ENCODE measurements around the gene UBE2J1.

UBE2J1 gene

GRCh38 chr6:89298680-89299465 lies 53.6 kb downstream of the UBE2J1 start (continued):
- TF ChIP-seq, protein P1, sequence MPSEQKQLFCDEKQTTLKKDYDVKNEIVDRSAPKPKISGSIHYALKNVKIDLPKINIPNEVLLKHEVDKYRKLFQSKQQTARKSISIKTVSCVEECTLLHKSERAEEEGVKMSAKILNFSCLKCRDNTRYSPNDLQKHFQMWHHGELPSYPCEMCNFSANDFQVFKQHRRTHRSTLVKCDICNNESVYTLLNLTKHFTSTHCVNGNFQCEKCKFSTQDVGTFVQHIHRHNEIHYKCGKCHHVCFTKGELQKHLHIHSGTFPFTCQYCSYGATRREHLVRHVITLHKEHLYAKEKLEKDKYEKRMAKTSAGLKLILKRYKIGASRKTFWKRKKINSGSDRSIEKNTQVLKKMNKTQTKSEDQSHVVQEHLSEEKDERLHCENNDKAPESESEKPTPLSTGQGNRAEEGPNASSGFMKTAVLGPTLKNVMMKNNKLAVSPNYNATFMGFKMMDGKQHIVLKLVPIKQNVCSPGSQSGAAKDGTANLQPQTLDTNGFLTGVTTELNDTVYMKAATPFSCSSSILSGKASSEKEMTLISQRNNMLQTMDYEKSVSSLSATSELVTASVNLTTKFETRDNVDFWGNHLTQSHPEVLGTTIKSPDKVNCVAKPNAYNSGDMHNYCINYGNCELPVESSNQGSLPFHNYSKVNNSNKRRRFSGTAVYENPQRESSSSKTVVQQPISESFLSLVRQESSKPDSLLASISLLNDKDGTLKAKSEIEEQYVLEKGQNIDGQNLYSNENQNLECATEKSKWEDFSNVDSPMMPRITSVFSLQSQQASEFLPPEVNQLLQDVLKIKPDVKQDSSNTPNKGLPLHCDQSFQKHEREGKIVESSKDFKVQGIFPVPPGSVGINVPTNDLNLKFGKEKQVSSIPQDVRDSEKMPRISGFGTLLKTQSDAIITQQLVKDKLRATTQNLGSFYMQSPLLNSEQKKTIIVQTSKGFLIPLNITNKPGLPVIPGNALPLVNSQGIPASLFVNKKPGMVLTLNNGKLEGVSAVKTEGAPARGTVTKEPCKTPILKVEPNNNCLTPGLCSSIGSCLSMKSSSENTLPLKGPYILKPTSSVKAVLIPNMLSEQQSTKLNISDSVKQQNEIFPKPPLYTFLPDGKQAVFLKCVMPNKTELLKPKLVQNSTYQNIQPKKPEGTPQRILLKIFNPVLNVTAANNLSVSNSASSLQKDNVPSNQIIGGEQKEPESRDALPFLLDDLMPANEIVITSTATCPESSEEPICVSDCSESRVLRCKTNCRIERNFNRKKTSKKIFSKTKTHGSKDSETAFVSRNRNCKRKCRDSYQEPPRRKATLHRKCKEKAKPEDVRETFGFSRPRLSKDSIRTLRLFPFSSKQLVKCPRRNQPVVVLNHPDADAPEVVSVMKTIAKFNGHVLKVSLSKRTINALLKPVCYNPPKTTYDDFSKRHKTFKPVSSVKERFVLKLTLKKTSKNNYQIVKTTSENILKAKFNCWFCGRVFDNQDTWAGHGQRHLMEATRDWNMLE (tag by site-specific recombination; conservative IDR thresholded peaks at IDR 0.05; ENCODE audit: low read depth) = 0 out of 2 replicates have a peak, but pooled peaks have one; percentile 27
- TF ChIP-seq KLF1 (tag by site-specific recombination; IDR thresholded peaks at IDR 0.05) = peak; percentile 95
- no peak for TF ChIP-seq ZNF544 (tag by site-specific recombination; IDR thresholded peaks at IDR 0.05)
- TF ChIP-seq ZBTB21 (tag by site-specific recombination; IDR thresholded peaks at IDR 0.05) = no peak

DNA sequence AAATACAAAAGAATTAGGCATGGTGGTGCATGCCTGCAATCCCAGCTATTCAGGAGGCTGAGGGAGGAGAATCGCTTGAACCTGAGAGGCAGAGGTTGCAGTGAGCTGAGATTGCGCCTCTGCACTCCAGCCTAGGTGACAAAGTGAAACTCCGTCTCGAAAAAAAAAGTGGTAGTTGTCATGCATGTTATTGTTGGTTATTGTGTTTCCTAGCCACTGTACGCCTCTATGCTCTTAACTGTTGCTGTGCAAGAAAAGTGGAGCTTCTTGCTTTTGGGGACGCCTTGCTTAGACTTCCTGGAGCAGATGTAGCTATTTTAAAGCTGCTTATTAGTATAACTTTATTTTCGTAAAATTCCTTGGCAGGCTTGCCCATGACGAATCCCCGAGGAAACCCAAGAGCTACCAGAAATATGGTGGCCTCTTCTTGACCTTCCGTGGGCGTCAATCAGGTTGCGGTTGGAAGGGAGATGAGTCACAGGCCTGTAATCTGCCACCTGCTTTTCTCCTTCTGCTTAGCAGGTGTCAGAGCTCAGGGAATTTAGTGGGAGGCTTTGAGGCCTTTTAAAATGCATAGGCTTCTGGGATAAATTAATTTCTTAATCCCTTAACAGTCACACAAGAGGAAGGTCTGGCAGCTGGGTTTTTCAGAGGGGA lies 54.7 kb downstream of the UBE2J1 start:
- H3K4me3 ChIP-seq (ENCODE audit: low read depth, low read length) = peak overlapping the region; percentile 17
- ChIA-PET POLR2A (interaction anchor here (0.9 to 2.1 kb wide), 9 partner anchors 11 to 334 kb away, joined by 3 to 16 read pairs (median 4); partner anchors contain the start of genes PM20D2, PNRC1, RNGTT and RRAGD), CTCF (interaction anchor here (0.6 to 2.4 kb wide), 11 partner anchors 9 to 186 kb away, joined by 3 to 7 read pairs (median 5); no protein-coding TSS in a partner anchor)
- no peaks in the 10 kb centered on the region for H3K9me3 ChIP-seq (ENCODE audit: control insufficient read depth, insufficient read depth, low read depth, low read length)
- peaks cover 17% of the 10 kb centered on the region; the same call in 1 of the 2 replicates for H3K4me1 ChIP-seq (ENCODE audit: control insufficient read depth, insufficient read depth, low read length)
- H3K27ac ChIP-seq (ENCODE audit: extremely low read depth, low read depth, low read length) = peak overlapping the region; percentile 78; the same call in 1 of the 2 replicates
- H3K36me3 ChIP-seq (ENCODE audit: control insufficient read depth in 2 of 2, insufficient read depth in 1 of 2, low read length in 2 of 2) = no peaks in the 10 kb centered on the region
- TF ChIP-seq ZNF239 (tag by site-specific recombination; IDR thresholded peaks at IDR 0.05) (no peak), ZBTB8A (tag by site-specific recombination; IDR thresholded peaks at IDR 0.05) (no peak), ZNF501 (tag by site-specific recombination; IDR thresholded peaks at IDR 0.05) (0 out of 2 replicates have a peak, but pooled peaks have one; percentile 16), KLF9 (tag by site-specific recombination; IDR thresholded peaks at IDR 0.05; ENCODE audit: low read depth) (0 out of 2 replicates have a peak, but pooled peaks have one; percentile 36), ZNF626 (tag by site-specific recombination; IDR thresholded peaks at IDR 0.05) (0 out of 2 replicates have a peak, but pooled peaks have one; percentile 38), KLF8 (tag by site-specific recombination; IDR thresholded peaks at IDR 0.05) (peak; percentile 74), ZNF558 (tag by site-specific recombination; IDR thresholded peaks at IDR 0.05) (no peak), GLIS1 (tag by site-specific recombination; IDR thresholded peaks at IDR 0.05) (peak; percentile 31; the same call in 1 of the 2 replicates), EGR2 (tag by site-specific recombination; IDR thresholded peaks at IDR 0.05; ENCODE audit: low read depth) (peak; percentile 86), TCF7L2 (IDR thresholded peaks at IDR 0.05; ENCODE audit: borderline replicate concordance, low read depth, low read length) (no peak), ZNF571 (tag by site-specific recombination; IDR thresholded peaks at IDR 0.05) (no peak), ZBTB48 (tag by site-specific recombination; IDR thresholded peaks at IDR 0.05) (no peak), ZNF776 (tag by site-specific recombination; IDR thresholded peaks at IDR 0.05; ENCODE audit: borderline replicate concordance) (no peak), ZNF184 (tag by site-specific recombination; IDR thresholded peaks at IDR 0.05) (peak; percentile 69; the same call in 1 of the 2 replicates), KLF17 (tag by site-specific recombination; IDR thresholded peaks at IDR 0.05) (peak; percentile 62; the same call in 1 of the 2 replicates), ZBTB1 (tag by site-specific recombination; IDR thresholded peaks at IDR 0.05) (no peak), BCL11A (tag by site-specific recombination; IDR thresholded peaks at IDR 0.05; ENCODE audit: low read depth) (0 out of 2 replicates have a peak, but pooled peaks have one; percentile 20), OSR2 (tag by site-specific recombination; IDR thresholded peaks at IDR 0.05) (peak; percentile 99)
- TF ChIP-seq, protein P2, sequence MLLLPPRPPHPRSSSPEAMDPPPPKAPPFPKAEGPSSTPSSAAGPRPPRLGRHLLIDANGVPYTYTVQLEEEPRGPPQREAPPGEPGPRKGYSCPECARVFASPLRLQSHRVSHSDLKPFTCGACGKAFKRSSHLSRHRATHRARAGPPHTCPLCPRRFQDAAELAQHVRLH (tag by site-specific recombination; IDR thresholded peaks at IDR 0.05) = 0 out of 2 replicates have a peak, but pooled peaks have one; percentile 48
- TF ChIP-seq, protein P1 (tag by site-specific recombination; conservative IDR thresholded peaks at IDR 0.05; ENCODE audit: low read depth) = no peak

Measured in HEK293 (cell line).